Effector memory CD8-positive, alpha-beta T cell (primary cell): ENCODE results near the gene CA12.
"Not testable (repeated sequence)": the region's sequence is repeated elsewhere in the genome, so short reads cannot be mapped to it uniquely, and the experiment has no call there.

Experiments
- ATAC-seq: fragments of 150-1000 bp; cut with Tn5 transposase; replicated peaks from 2 replicates; pipeline ENCODE4 v1.10.0; 2021; ENCODE audit warnings: mild to moderate bottlenecking, moderate library complexity
- DNase-seq, 3 experiments: peaks; one replicate each; pipeline ENCODE4 v3.0.0; 2021
- H3K27ac Mint-ChIP-seq, 2 donors: one replicate each; pipeline ENCODE4 v1.8.0; 2022; ENCODE audit warnings: mild to moderate bottlenecking in 2 of 2, mixed read lengths in 2 of 2, moderate library complexity in 2 of 2
- H3K27me3 Mint-ChIP-seq, 2 donors: one replicate each; pipeline ENCODE4 v1.8.0; 2022; ENCODE audit warnings: mixed read lengths in 2 of 2
- H3K36me3 Mint-ChIP-seq: one replicate; pipeline ENCODE4 v1.8.0; 2022; ENCODE audit warnings: mild to moderate bottlenecking, moderate library complexity, mixed read lengths; ENCODE audit not compliant: insufficient read depth
- H3K4me1 Mint-ChIP-seq, 2 donors: one replicate each; pipeline ENCODE4 v1.8.0; 2022; ENCODE audit warnings: low read depth in 2 of 2, mixed read lengths in 2 of 2
- H3K4me3 Mint-ChIP-seq, 2 donors: one replicate each; pipeline ENCODE4 v1.8.0; 2022; ENCODE audit warnings: mild to moderate bottlenecking in 2 of 2, mixed read lengths in 2 of 2, moderate library complexity in 2 of 2
- H3K9me3 Mint-ChIP-seq, 2 donors: one replicate each; pipeline ENCODE4 v1.8.0; 2022; ENCODE audit warnings: mixed read lengths in 2 of 2

CA12 gene

GRCh38 chr15:63324770-63325169 lies 56.9 kb downstream of the CA12 start:
- H3K36me3 Mint-ChIP-seq: no peaks in the 10 kb centered on the region
- no peak for ATAC-seq

GRCh38 chr15:63323798-63324563 lies 57.7 kb downstream of the CA12 start:
- Mint-ChIP-seq H3K4me1 (no peaks in the 10 kb centered on the region), H3K27ac (peak overlapping the region in 1 of 2 donors; percentile 45), H3K36me3 (no peaks in the 10 kb centered on the region), H3K9me3 (no peaks in the 10 kb centered on the region), H3K4me3 (no peak overlapping the region), H3K27me3 (peaks cover 16 to 22% of the 10 kb centered on the region in 2 donors)
- no peak for ATAC-seq
- no peak for DNase-seq

More at GRCh38 chr15:63324770-63325169, 56.9 kb downstream of the CA12 start:
- no peak for DNase-seq
- Mint-ChIP-seq H3K4me1 (no peaks in the 10 kb centered on the region), H3K27me3 (peaks cover 16 to 28% of the 10 kb centered on the region in 2 donors), H3K4me3 (no peak overlapping the region), H3K27ac (no peak overlapping the region), H3K9me3 (no peaks in the 10 kb centered on the region)

- no peak for DNase-seq
- no peaks in the 10 kb centered on the region for H3K4me1 Mint-ChIP-seq
- no peak overlapping the region for H3K4me3 Mint-ChIP-seq
- no peak for ATAC-seq
- H3K27me3 Mint-ChIP-seq: peaks cover 11% of the 10 kb centered on the region in 2 donors
- H3K36me3 Mint-ChIP-seq: no peaks in the 10 kb centered on the region
- H3K9me3 Mint-ChIP-seq: no peaks in the 10 kb centered on the region
- no peak overlapping the region for H3K27ac Mint-ChIP-seq
Observed at GRCh38 chr15:63322541-63322940, 59.1 kb downstream of the CA12 start.

GRCh38 chr15:63321462-63321861 lies 60.2 kb downstream of the CA12 start:
- no peak for DNase-seq
- peaks cover 4% of the 10 kb centered on the region for H3K36me3 Mint-ChIP-seq
- H3K27me3 Mint-ChIP-seq: peaks cover under 1 to 4% of the 10 kb centered on the region in 2 donors
- H3K27ac Mint-ChIP-seq: no peak overlapping the region
- no peak overlapping the region for H3K4me3 Mint-ChIP-seq
- ATAC-seq: no peak
- no peaks in the 10 kb centered on the region for H3K9me3 Mint-ChIP-seq
- H3K4me1 Mint-ChIP-seq: no peaks in the 10 kb centered on the region

- H3K4me3 Mint-ChIP-seq, ATAC-seq, H3K4me1 Mint-ChIP-seq, H3K27ac Mint-ChIP-seq, DNase-seq, H3K36me3 Mint-ChIP-seq, H3K9me3 Mint-ChIP-seq, H3K27me3 Mint-ChIP-seq: not testable (repeated sequence)
Observed at GRCh38 chr15:63320981-63321380, 60.7 kb downstream of the CA12 start.

GRCh38 chr15:63320446-63320845 lies 61.2 kb downstream of the CA12 start:
- H3K27ac Mint-ChIP-seq, H3K4me1 Mint-ChIP-seq, ATAC-seq, H3K9me3 Mint-ChIP-seq, H3K36me3 Mint-ChIP-seq, DNase-seq, H3K4me3 Mint-ChIP-seq, H3K27me3 Mint-ChIP-seq: not testable (repeated sequence)

GRCh38 chr15:63319065-63319464 lies 62.6 kb downstream of the CA12 start:
- peaks cover 4% of the 10 kb centered on the region for H3K36me3 Mint-ChIP-seq
- DNase-seq (no peak), ATAC-seq (no peak)
- no peaks in the 10 kb centered on the region for H3K4me1 Mint-ChIP-seq
- no peak overlapping the region for H3K27ac Mint-ChIP-seq
- no peaks in the 10 kb centered on the region for H3K9me3 Mint-ChIP-seq
- H3K27me3 Mint-ChIP-seq: peaks cover 0 to 4% of the 10 kb centered on the region in 2 donors
- no peak overlapping the region for H3K4me3 Mint-ChIP-seq

- H3K9me3 Mint-ChIP-seq: no peaks in the 10 kb centered on the region
- DNase-seq (no peak), ATAC-seq (no peak)
- no peaks in the 10 kb centered on the region for H3K4me1 Mint-ChIP-seq
- H3K36me3 Mint-ChIP-seq: peaks cover 4% of the 10 kb centered on the region
- H3K27ac Mint-ChIP-seq: no peak overlapping the region
- H3K4me3 Mint-ChIP-seq: no peak overlapping the region
- peaks cover 0 to 4% of the 10 kb centered on the region in 2 donors for H3K27me3 Mint-ChIP-seq
Observed at GRCh38 chr15:63318344-63318743, 63.3 kb downstream of the CA12 start.

- Mint-ChIP-seq H3K36me3 (peaks cover 4% of the 10 kb centered on the region), H3K4me1 (no peaks in the 10 kb centered on the region), H3K9me3 (no peaks in the 10 kb centered on the region), H3K4me3 (no peak overlapping the region), H3K27me3 (no peaks in the 10 kb centered on the region), H3K27ac (no peak overlapping the region)
- ATAC-seq (no peak), DNase-seq (no peak)
Observed at GRCh38 chr15:63314409-63314808, 67.2 kb downstream of the CA12 start.

GRCh38 chr15:63313825-63314224 lies 67.8 kb downstream of the CA12 start:
- DNase-seq (no peak), ATAC-seq (no peak)
- no peaks in the 10 kb centered on the region for H3K9me3 Mint-ChIP-seq
- no peak overlapping the region for H3K4me3 Mint-ChIP-seq
- H3K4me1 Mint-ChIP-seq: no peaks in the 10 kb centered on the region
- H3K36me3 Mint-ChIP-seq: peaks cover 4% of the 10 kb centered on the region
- no peaks in the 10 kb centered on the region for H3K27me3 Mint-ChIP-seq
- H3K27ac Mint-ChIP-seq: no peak overlapping the region

GRCh38 chr15:63312286-63312685 lies 69.4 kb downstream of the CA12 start:
- Mint-ChIP-seq H3K9me3 (no peaks in the 10 kb centered on the region), H3K4me1 (no peaks in the 10 kb centered on the region), H3K27ac (no peak overlapping the region), H3K27me3 (no peaks in the 10 kb centered on the region), H3K36me3 (peaks cover 4% of the 10 kb centered on the region), H3K4me3 (no peak overlapping the region)
- DNase-seq (no peak), ATAC-seq (no peak)

GRCh38 chr15:63310646-63311045 lies 71.0 kb downstream of the CA12 start:
- no peaks in the 10 kb centered on the region for H3K4me1 Mint-ChIP-seq
- ATAC-seq: no peak
- H3K36me3 Mint-ChIP-seq: peaks cover 14% of the 10 kb centered on the region
- H3K27me3 Mint-ChIP-seq: no peaks in the 10 kb centered on the region
- H3K4me3 Mint-ChIP-seq: no peak overlapping the region
- DNase-seq: no peak
- no peak overlapping the region for H3K27ac Mint-ChIP-seq
- H3K9me3 Mint-ChIP-seq: no peaks in the 10 kb centered on the region

GRCh38 chr15:63308947-63309346 lies 72.7 kb downstream of the CA12 start:
- no peaks in the 10 kb centered on the region for H3K9me3 Mint-ChIP-seq
- no peak overlapping the region for H3K4me3 Mint-ChIP-seq
- H3K27ac Mint-ChIP-seq: no peak overlapping the region
- H3K36me3 Mint-ChIP-seq: peaks cover 19% of the 10 kb centered on the region
- no peaks in the 10 kb centered on the region for H3K4me1 Mint-ChIP-seq
- no peak for DNase-seq
- no peak for ATAC-seq
- H3K27me3 Mint-ChIP-seq: no peaks in the 10 kb centered on the region

- H3K9me3 Mint-ChIP-seq: no peaks in the 10 kb centered on the region
- H3K4me1 Mint-ChIP-seq: no peaks in the 10 kb centered on the region
- H3K4me3 Mint-ChIP-seq: no peak overlapping the region
- no peaks in the 10 kb centered on the region for H3K27me3 Mint-ChIP-seq
- DNase-seq: no peak
- H3K36me3 Mint-ChIP-seq: peaks cover 19% of the 10 kb centered on the region
- ATAC-seq: no peak
- no peak overlapping the region for H3K27ac Mint-ChIP-seq
Observed at GRCh38 chr15:63308491-63308890, 73.2 kb downstream of the CA12 start.
